ENCODE results near the gene APBB3.
A peak's percentile ranks its signal among the peaks of the same experiment; 100 is the strongest.

The APBB3 gene

GRCh38 chr5:140551872-140552271, 12.5 kb downstream of the APBB3 start:
- no peak for DNase-seq (ENCODE audit: low read depth)

GRCh38 chr5:140550147-140551079, 14.0 kb downstream of the APBB3 start:
- DNase-seq (ENCODE audit: low read depth) = no peak

GRCh38 chr5:140549237-140550144, 14.9 kb downstream of the APBB3 start:
- no peak for DNase-seq (ENCODE audit: low read depth)

- no peak for DNase-seq (ENCODE audit: low read depth)
Measured at GRCh38 chr5:140548791-140549190, 15.6 kb downstream of the APBB3 start.

GRCh38 chr5:140548300-140548688, 16.1 kb downstream of the APBB3 start:
- no peak for DNase-seq (ENCODE audit: low read depth)

- peak; percentile 67 for DNase-seq (ENCODE audit: low read depth)
Measured at GRCh38 chr5:140547508-140548299, 16.7 kb downstream of the APBB3 start, which contains the start of gene EIF4EBP3. EIF4EBP3 (plus strand) TSS chr5:140547662; CDS start chr5:140547738, 76 bp downstream.

- no peak for DNase-seq (ENCODE audit: low read depth)
Measured at GRCh38 chr5:140546851-140547507, 17.4 kb downstream of the APBB3 start.

- DNase-seq (ENCODE audit: low read depth) = no peak
Measured at GRCh38 chr5:140545606-140546005, 18.8 kb downstream of the APBB3 start.

- DNase-seq (ENCODE audit: low read depth) = no peak
Measured at GRCh38 chr5:140544986-140545385, 19.4 kb downstream of the APBB3 start.

GRCh38 chr5:140542972-140543371, 21.4 kb downstream of the APBB3 start:
- no peak for DNase-seq (ENCODE audit: low read depth)

- no peak for DNase-seq (ENCODE audit: low read depth)
Measured at GRCh38 chr5:140540227-140540626, 24.2 kb downstream of the APBB3 start.

- DNase-seq (ENCODE audit: low read depth) = no peak
Measured at GRCh38 chr5:140524003-140524402, 40.4 kb downstream of the APBB3 start.

GRCh38 chr5:140513124-140513523, 51.3 kb downstream of the APBB3 start:
- DNase-seq (ENCODE audit: low read depth) = no peak

GRCh38 chr5:140509898-140510297, 54.5 kb downstream of the APBB3 start:
- DNase-seq (ENCODE audit: low read depth) = no peak
